Pancreas (tissue), 10 donors: ENCODE results near the gene ABTB2. TPM values are rescaled to one million over a fixed set of nuclear protein-coding genes. Genes with fewer than 3 reads are reported as not detected.

Experiments used
- ATAC-seq, 4 donors: fragments of 200-7000 bp; cut with Tn5 transposase; one replicate each; pipeline versions ENCODE4 v1.8.0 to v1.9.1; 2020; ENCODE audit warnings: mild to moderate bottlenecking in 4 of 4, moderate library complexity in 4 of 4
- DNase-seq, 6 donors: peaks; one replicate each; pipeline ENCODE4 v3.0.0-alpha.2; 2020
- FAIRE-seq: peaks from 2 replicates; lab custom pipeline; 2012; peaks lifted over from hg19 to GRCh38; lab: Jason Lieb, UNC
- H3K27ac ChIP-seq, 4 donors: fragments of 200-600 bp; sonication (generic); 1 replicate in 3 of 4; 2 replicates in 1 of 4; pipeline versions ENCODE4 v1.5.0 to v1.8.0; 2020
- H3K27me3 ChIP-seq, 4 donors: fragments of 200-600 bp; one replicate each; pipeline ENCODE4 v1.8.0; 2021
- H3K36me3 ChIP-seq, 3 donors: fragments of 200-600 bp; sonication (generic) in 1 of 3; one replicate each; pipeline versions ENCODE4 v1.5.0 to v1.8.0; 2020 to 2021
- H3K4me1 ChIP-seq, 3 donors: fragments of 200-600 bp; one replicate each; pipeline ENCODE4 v1.8.0; 2021
- H3K4me3 ChIP-seq, 4 donors: fragments of 200-600 bp; sonication (generic) in 2 of 4; one replicate each; pipeline versions ENCODE4 v1.5.0 to v1.8.0; 2020 to 2021
- H3K9me3 ChIP-seq, 4 donors: fragments of 200-600 bp; one replicate each; pipeline ENCODE4 v1.8.0; 2021
- WGBS, 2 donors: extraction: QIAGEN DNeasy Blood & Tissue Kit; methylation state at CpG; one replicate each; pipeline ENCODE4 v1.1.7; 2013; 5-methylcytosine and 5-hydroxymethylcytosine counted together
- intact Hi-C, 3 donors: fragments of 100-400 bp; cut with DNase I; formaldehyde crosslinking; loops; one replicate each; pipeline versions ENCODE4 v1.11.1 to v1.14.2; 2022
- polyA plus RNA-seq, 2 donors: library from polyadenylated mRNA; stranded (reverse); fragments of 200-250 nt; gene quantifications; one replicate each; pipeline ENCODE4 v1.2.3, GENCODE V29; 2013
- total RNA-seq, 6 donors: library from RNA; stranded (reverse); fragmentation: NEBNext Ultra II Directional in 4 of 6; extraction: Animal tissue kit (Norgen Biotek cat#: 25700) in 4 of 6; gene quantifications; one replicate each; pipeline versions ENCODE4 v1.2.1 to v1.2.4, GENCODE V29; 2021 to 2023
- TF ChIP-seq, protein P1 (sequence below), 4 donors: fragments of 200-600 bp; sonication (generic) in 3 of 4; IDR thresholded peaks; one replicate each; pipeline versions ENCODE4 v1.5.0 to v1.8.0; 2021; ENCODE audit warnings: antibody characterized with exemption in 4 of 4
- donor health status: healthy with polysubstance abuse.
- donor health status: DM: no; HTN: no; CAD: no; lungs with moderate emphysema.
- donor health status: DM: no; HTN: no; CAD: no.
- donor health status: control.
- donor health status: control.
- donor health status: Bipolar disorder and iron deficiency.
- donor health status: DM: yes; HTN: yes; CAD: no.
- donor health status: DM: no; HTN: no; CAD: no.
- donor health status: DM: no; HTN: no; CAD: no.
- donor health status: DM: yes; HTN: yes; CAD: no.

ABTB2 gene
- total and polyA plus RNA-seq, 8 donors, result 0.63 to 4.4 (median 1.9) TPM

- H3K27ac ChIP-seq, result no peak overlapping the region
- FAIRE-seq (no peak), ATAC-seq (no peak), DNase-seq (no peak)
- intact Hi-C loops, result loop anchor here in 2 of 3 donors (5.0 to 10.0 kb wide), 2 partner anchors 182 to 189 kb away; partner anchors contain the start of gene ABTB2 (in 1 of the 2)
- no peak overlapping the region for H3K4me3 ChIP-seq
- no peaks in the 10 kb centered on the region for H3K36me3 ChIP-seq
- no peaks in the 10 kb centered on the region for H3K27me3 ChIP-seq
- WGBS, 2 donors, result 86 to 92% methylated on average over 7 of the region's 7 CpGs
- no peaks in the 10 kb centered on the region for H3K9me3 ChIP-seq
- no peaks in the 10 kb centered on the region for H3K4me1 ChIP-seq
- TF ChIP-seq, protein P1, sequence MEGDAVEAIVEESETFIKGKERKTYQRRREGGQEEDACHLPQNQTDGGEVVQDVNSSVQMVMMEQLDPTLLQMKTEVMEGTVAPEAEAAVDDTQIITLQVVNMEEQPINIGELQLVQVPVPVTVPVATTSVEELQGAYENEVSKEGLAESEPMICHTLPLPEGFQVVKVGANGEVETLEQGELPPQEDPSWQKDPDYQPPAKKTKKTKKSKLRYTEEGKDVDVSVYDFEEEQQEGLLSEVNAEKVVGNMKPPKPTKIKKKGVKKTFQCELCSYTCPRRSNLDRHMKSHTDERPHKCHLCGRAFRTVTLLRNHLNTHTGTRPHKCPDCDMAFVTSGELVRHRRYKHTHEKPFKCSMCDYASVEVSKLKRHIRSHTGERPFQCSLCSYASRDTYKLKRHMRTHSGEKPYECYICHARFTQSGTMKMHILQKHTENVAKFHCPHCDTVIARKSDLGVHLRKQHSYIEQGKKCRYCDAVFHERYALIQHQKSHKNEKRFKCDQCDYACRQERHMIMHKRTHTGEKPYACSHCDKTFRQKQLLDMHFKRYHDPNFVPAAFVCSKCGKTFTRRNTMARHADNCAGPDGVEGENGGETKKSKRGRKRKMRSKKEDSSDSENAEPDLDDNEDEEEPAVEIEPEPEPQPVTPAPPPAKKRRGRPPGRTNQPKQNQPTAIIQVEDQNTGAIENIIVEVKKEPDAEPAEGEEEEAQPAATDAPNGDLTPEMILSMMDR (IDR thresholded peaks at IDR 0.05), result no peak
These were observed 182.4 kb downstream of the ABTB2 start for GRCh38 chr11:34175284-34176019.

GRCh38 chr11:34174412-34175041 is 183.3 kb downstream of the ABTB2 start:
- ATAC-seq (peak; percentile 99 to 100 (median 100)), DNase-seq (peak; percentile 65 to 93 (median 80)), FAIRE-seq (no peak)
- no peak overlapping the region for H3K27ac ChIP-seq
- H3K9me3 ChIP-seq, result no peaks in the 10 kb centered on the region
- H3K27me3 ChIP-seq, result no peaks in the 10 kb centered on the region
- 7 to 11% methylated on average over 32 to 33 of the region's 33 CpGs for WGBS, 2 donors
- intact Hi-C loops, result loop anchor here (5.0 to 10.0 kb wide), 3 partner anchors 183 to 190 kb away; partner anchors contain the start of gene ABTB2 (in 1 of the 3)
- no peaks in the 10 kb centered on the region for H3K4me1 ChIP-seq
- H3K36me3 ChIP-seq, result no peaks in the 10 kb centered on the region
- TF ChIP-seq, protein P1 (IDR thresholded peaks at IDR 0.05), result peak; percentile 74 to 90 (median 86)
- H3K4me3 ChIP-seq, result peak overlapping the region in 2 of 4 donors; percentile 10 to 32

DNA sequence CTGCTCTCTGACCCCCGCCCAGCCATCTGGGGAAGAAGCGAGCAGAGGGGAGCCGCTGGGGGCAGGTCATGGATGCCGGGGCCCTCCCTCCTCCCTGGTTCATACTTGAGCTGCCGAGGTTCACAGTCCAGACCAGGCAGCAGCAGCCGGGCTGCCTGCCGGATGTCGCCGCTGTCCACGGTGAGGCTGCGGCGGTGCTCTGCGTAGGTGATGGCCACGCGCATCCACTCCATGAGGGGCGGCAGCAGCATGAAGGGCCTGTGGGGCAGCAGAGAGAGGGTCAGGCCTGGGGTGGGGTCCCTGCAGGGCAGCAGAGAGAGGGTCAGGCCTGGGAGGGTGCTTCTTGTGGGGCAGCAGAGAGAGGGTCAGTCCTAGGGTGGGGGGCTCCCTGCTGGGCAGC is 184.8 kb downstream of the ABTB2 start:
- H3K9me3 ChIP-seq, result no peaks in the 10 kb centered on the region
- TF ChIP-seq, protein P1 (IDR thresholded peaks at IDR 0.05), result no peak
- peak in 1 of 6 donors; percentile 57 for DNase-seq
- no peak for FAIRE-seq
- intact Hi-C loops, result loop anchor here in 2 of 3 donors (5.0 to 10.0 kb wide), 2 partner anchors 189 to 192 kb away; no protein-coding TSS in a partner anchor
- ATAC-seq, result no peak
- no peak overlapping the region for H3K27ac ChIP-seq
- no peaks in the 10 kb centered on the region for H3K4me1 ChIP-seq
- no peaks in the 10 kb centered on the region for H3K27me3 ChIP-seq
- H3K36me3 ChIP-seq, result no peaks in the 10 kb centered on the region
- 96 to 97% methylated on average over 16 of the region's 16 CpGs for whole genome bisulfite sequencing, 2 donors
- H3K4me3 ChIP-seq, result no peak overlapping the region

DNA sequence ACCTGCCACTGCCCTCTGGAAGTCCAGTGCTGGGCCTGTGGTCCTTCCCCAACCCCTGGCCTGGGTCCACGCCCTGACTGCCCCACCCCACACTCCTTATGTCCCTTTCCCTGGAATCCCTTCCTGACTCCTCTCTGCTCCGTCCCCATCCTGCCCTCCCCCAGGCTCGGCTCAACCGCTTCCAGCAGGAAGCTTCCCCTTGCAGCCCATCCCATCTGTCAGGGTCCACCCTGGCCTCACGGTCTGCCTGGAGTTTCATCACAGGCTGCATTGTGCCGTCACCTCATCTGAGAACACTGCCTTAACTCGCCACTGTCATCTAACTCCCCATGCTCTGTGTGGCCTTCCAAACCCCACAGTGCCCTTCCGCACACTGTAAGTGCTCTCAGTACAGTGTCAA is 188.1 kb downstream of the ABTB2 start:
- no peak for DNase-seq
- Histone ChIP-seq H3K27me3 (no peaks in the 10 kb centered on the region), H3K36me3 (no peaks in the 10 kb centered on the region), H3K9me3 (no peaks in the 10 kb centered on the region), H3K4me1 (no peaks in the 10 kb centered on the region), H3K4me3 (no peak overlapping the region), H3K27ac (no peak overlapping the region)
- FAIRE-seq, result no peak
- TF ChIP-seq, protein P1 (IDR thresholded peaks at IDR 0.05), result no peak
- intact Hi-C loops, result loop anchor here in 2 of 3 donors (5.0 to 10.0 kb wide), 3 partner anchors 165 to 195 kb away; no protein-coding TSS in a partner anchor
- WGBS, 2 donors, result 80 to 83% methylated on average over 8 of the region's 8 CpGs
- ATAC-seq, result no peak
